ENCODE results near the gene HDAC9.

The HDAC9 gene

GRCh38 chr7:18536486-18536885 is 40.9 kb downstream of the HDAC9 start:
- no peak overlapping the region for H3K27ac ChIP-seq (ENCODE audit: insufficient read depth, low read length, poor library complexity, severe bottlenecking)
- no peaks in the 10 kb centered on the region for H3K27me3 ChIP-seq (replicated peaks; ENCODE audit: control insufficient read depth, insufficient read depth, low read length, poor library complexity, severe bottlenecking)
- H3K4me1 ChIP-seq (ENCODE audit: control insufficient read depth, insufficient read depth, low read length, poor library complexity, severe bottlenecking) = no peaks in the 10 kb centered on the region
- no peak for DNase-seq
- no peaks in the 10 kb centered on the region for H3K9me3 ChIP-seq (ENCODE audit: control insufficient read depth, low read length)
- no peak overlapping the region for H3K4me3 ChIP-seq (ENCODE audit: insufficient read depth, low read depth, low read length, poor library complexity, severe bottlenecking)
- H3K36me3 ChIP-seq (ENCODE audit: control insufficient read depth, insufficient read depth, low read length) = no peaks in the 10 kb centered on the region

- DNase-seq = no peak
- H3K4me3 ChIP-seq (ENCODE audit: insufficient read depth, low read depth, low read length, poor library complexity, severe bottlenecking) = no peak overlapping the region
- no peaks in the 10 kb centered on the region for H3K9me3 ChIP-seq (ENCODE audit: control insufficient read depth, low read length)
- no peak overlapping the region for H3K27ac ChIP-seq (ENCODE audit: insufficient read depth, low read length, poor library complexity, severe bottlenecking)
- H3K27me3 ChIP-seq (replicated peaks; ENCODE audit: control insufficient read depth, insufficient read depth, low read length, poor library complexity, severe bottlenecking) = no peaks in the 10 kb centered on the region
- no peaks in the 10 kb centered on the region for H3K4me1 ChIP-seq (ENCODE audit: control insufficient read depth, insufficient read depth, low read length, poor library complexity, severe bottlenecking)
- H3K36me3 ChIP-seq (ENCODE audit: control insufficient read depth, insufficient read depth, low read length) = no peaks in the 10 kb centered on the region
Observed at GRCh38 chr7:18538554-18539250, 43.2 kb downstream of the HDAC9 start.

GRCh38 chr7:18540396-18540795 is 44.8 kb downstream of the HDAC9 start:
- Histone ChIP-seq H3K4me3 (ENCODE audit: insufficient read depth, low read depth, low read length, poor library complexity, severe bottlenecking) (no peak overlapping the region), H3K4me1 (ENCODE audit: control insufficient read depth, insufficient read depth, low read length, poor library complexity, severe bottlenecking) (no peaks in the 10 kb centered on the region), H3K36me3 (ENCODE audit: control insufficient read depth, insufficient read depth, low read length) (no peaks in the 10 kb centered on the region), H3K9me3 (ENCODE audit: control insufficient read depth, low read length) (no peaks in the 10 kb centered on the region), H3K27me3 (replicated peaks; ENCODE audit: control insufficient read depth, insufficient read depth, low read length, poor library complexity, severe bottlenecking) (no peaks in the 10 kb centered on the region), H3K27ac (ENCODE audit: insufficient read depth, low read length, poor library complexity, severe bottlenecking) (no peak overlapping the region)
- no peak for DNase-seq

- no peak overlapping the region for H3K27ac ChIP-seq (ENCODE audit: insufficient read depth, low read length, poor library complexity, severe bottlenecking)
- H3K9me3 ChIP-seq (ENCODE audit: control insufficient read depth, low read length) = no peaks in the 10 kb centered on the region
- H3K36me3 ChIP-seq (ENCODE audit: control insufficient read depth, insufficient read depth, low read length) = no peaks in the 10 kb centered on the region
- no peak for DNase-seq
- no peaks in the 10 kb centered on the region for H3K4me1 ChIP-seq (ENCODE audit: control insufficient read depth, insufficient read depth, low read length, poor library complexity, severe bottlenecking)
- H3K4me3 ChIP-seq (ENCODE audit: insufficient read depth, low read depth, low read length, poor library complexity, severe bottlenecking) = no peak overlapping the region
- no peaks in the 10 kb centered on the region for H3K27me3 ChIP-seq (replicated peaks; ENCODE audit: control insufficient read depth, insufficient read depth, low read length, poor library complexity, severe bottlenecking)
Observed at GRCh38 chr7:18541181-18541870, 45.8 kb downstream of the HDAC9 start.

- DNase-seq = no peak
- no peak overlapping the region for H3K27ac ChIP-seq (ENCODE audit: insufficient read depth, low read length, poor library complexity, severe bottlenecking)
- no peaks in the 10 kb centered on the region for H3K9me3 ChIP-seq (ENCODE audit: control insufficient read depth, low read length)
- no peaks in the 10 kb centered on the region for H3K36me3 ChIP-seq (ENCODE audit: control insufficient read depth, insufficient read depth, low read length)
- no peak overlapping the region for H3K4me3 ChIP-seq (ENCODE audit: insufficient read depth, low read depth, low read length, poor library complexity, severe bottlenecking)
- no peaks in the 10 kb centered on the region for H3K27me3 ChIP-seq (replicated peaks; ENCODE audit: control insufficient read depth, insufficient read depth, low read length, poor library complexity, severe bottlenecking)
- no peaks in the 10 kb centered on the region for H3K4me1 ChIP-seq (ENCODE audit: control insufficient read depth, insufficient read depth, low read length, poor library complexity, severe bottlenecking)
Observed at GRCh38 chr7:18541871-18542212, 46.3 kb downstream of the HDAC9 start.

- Histone ChIP-seq H3K9me3 (ENCODE audit: control insufficient read depth, low read length) (no peaks in the 10 kb centered on the region), H3K27me3 (replicated peaks; ENCODE audit: control insufficient read depth, insufficient read depth, low read length, poor library complexity, severe bottlenecking) (no peaks in the 10 kb centered on the region), H3K36me3 (ENCODE audit: control insufficient read depth, insufficient read depth, low read length) (no peaks in the 10 kb centered on the region), H3K4me3 (ENCODE audit: insufficient read depth, low read depth, low read length, poor library complexity, severe bottlenecking) (no peak overlapping the region), H3K4me1 (ENCODE audit: control insufficient read depth, insufficient read depth, low read length, poor library complexity, severe bottlenecking) (no peaks in the 10 kb centered on the region), H3K27ac (ENCODE audit: insufficient read depth, low read length, poor library complexity, severe bottlenecking) (no peak overlapping the region)
- DNase-seq = no peak
Observed at GRCh38 chr7:18546576-18546975, 51.0 kb downstream of the HDAC9 start.

- no peak for DNase-seq
- no peak overlapping the region for H3K4me3 ChIP-seq (ENCODE audit: insufficient read depth, low read depth, low read length, poor library complexity, severe bottlenecking)
- no peak overlapping the region for H3K27ac ChIP-seq (ENCODE audit: insufficient read depth, low read length, poor library complexity, severe bottlenecking)
- H3K9me3 ChIP-seq (ENCODE audit: control insufficient read depth, low read length) = no peaks in the 10 kb centered on the region
- H3K36me3 ChIP-seq (ENCODE audit: control insufficient read depth, insufficient read depth, low read length) = no peaks in the 10 kb centered on the region
- no peaks in the 10 kb centered on the region for H3K4me1 ChIP-seq (ENCODE audit: control insufficient read depth, insufficient read depth, low read length, poor library complexity, severe bottlenecking)
- no peaks in the 10 kb centered on the region for H3K27me3 ChIP-seq (replicated peaks; ENCODE audit: control insufficient read depth, insufficient read depth, low read length, poor library complexity, severe bottlenecking)
Observed at GRCh38 chr7:18547509-18548187, 52.1 kb downstream of the HDAC9 start.

- no peaks in the 10 kb centered on the region for H3K27me3 ChIP-seq (replicated peaks; ENCODE audit: control insufficient read depth, insufficient read depth, low read length, poor library complexity, severe bottlenecking)
- H3K9me3 ChIP-seq (ENCODE audit: control insufficient read depth, low read length) = no peaks in the 10 kb centered on the region
- H3K27ac ChIP-seq (ENCODE audit: insufficient read depth, low read length, poor library complexity, severe bottlenecking) = no peak overlapping the region
- no peak for DNase-seq
- H3K36me3 ChIP-seq (ENCODE audit: control insufficient read depth, insufficient read depth, low read length) = no peaks in the 10 kb centered on the region
- no peaks in the 10 kb centered on the region for H3K4me1 ChIP-seq (ENCODE audit: control insufficient read depth, insufficient read depth, low read length, poor library complexity, severe bottlenecking)
- H3K4me3 ChIP-seq (ENCODE audit: insufficient read depth, low read depth, low read length, poor library complexity, severe bottlenecking) = no peak overlapping the region
Observed at GRCh38 chr7:18548534-18548933, 53.0 kb downstream of the HDAC9 start.

- no peak for DNase-seq
- Histone ChIP-seq H3K27me3 (replicated peaks; ENCODE audit: control insufficient read depth, insufficient read depth, low read length, poor library complexity, severe bottlenecking) (no peaks in the 10 kb centered on the region), H3K36me3 (ENCODE audit: control insufficient read depth, insufficient read depth, low read length) (no peaks in the 10 kb centered on the region), H3K4me1 (ENCODE audit: control insufficient read depth, insufficient read depth, low read length, poor library complexity, severe bottlenecking) (no peaks in the 10 kb centered on the region), H3K4me3 (ENCODE audit: insufficient read depth, low read depth, low read length, poor library complexity, severe bottlenecking) (no peak overlapping the region), H3K27ac (ENCODE audit: insufficient read depth, low read length, poor library complexity, severe bottlenecking) (no peak overlapping the region), H3K9me3 (ENCODE audit: control insufficient read depth, low read length) (no peaks in the 10 kb centered on the region)
Observed at GRCh38 chr7:18550574-18550973, 55.0 kb downstream of the HDAC9 start.

- Histone ChIP-seq H3K27me3 (replicated peaks; ENCODE audit: control insufficient read depth, insufficient read depth, low read length, poor library complexity, severe bottlenecking) (no peaks in the 10 kb centered on the region), H3K9me3 (ENCODE audit: control insufficient read depth, low read length) (no peaks in the 10 kb centered on the region)
- DNase-seq = no peak
Observed at GRCh38 chr7:18552316-18552916, 56.9 kb downstream of the HDAC9 start.

More at GRCh38 chr7:18552316-18552916, 56.9 kb downstream of the HDAC9 start:
- Histone ChIP-seq H3K27ac (ENCODE audit: insufficient read depth, low read length, poor library complexity, severe bottlenecking) (no peak overlapping the region), H3K4me3 (ENCODE audit: insufficient read depth, low read depth, low read length, poor library complexity, severe bottlenecking) (no peak overlapping the region), H3K4me1 (ENCODE audit: control insufficient read depth, insufficient read depth, low read length, poor library complexity, severe bottlenecking) (no peaks in the 10 kb centered on the region), H3K36me3 (ENCODE audit: control insufficient read depth, insufficient read depth, low read length) (no peaks in the 10 kb centered on the region)
